Vagina (tissue), 2 donors: Measurements from ENCODE around the gene EIF4G1. TPM values are rescaled to one million over a fixed set of nuclear protein-coding genes. Genes with fewer than 3 reads are reported as not detected.
"Not testable (repeated sequence)": the region's sequence is repeated elsewhere in the genome, so short reads cannot be mapped to it uniquely, and the experiment has no call there.

Experiments used
- DNase-seq, 2 donors: peaks; one replicate each; pipeline ENCODE4 v3.0.0-alpha.2; 2017; ENCODE audit errors: extremely low spot score in 2 of 2
- H3K27ac ChIP-seq: fragments of 200-600 bp; sonication (generic); one replicate; pipeline ENCODE4 v1.5.1; 2019
- H3K27me3 ChIP-seq: fragments of 200-600 bp; sonication (generic); one replicate; pipeline ENCODE4 v1.5.1; 2019
- H3K36me3 ChIP-seq, 2 donors: fragments of 200-600 bp; sonication (generic); one replicate each; pipeline ENCODE4 v1.5.1; 2017 to 2019
- H3K4me1 ChIP-seq: fragments of 200-600 bp; sonication (generic); one replicate; pipeline ENCODE4 v1.5.1; 2019
- H3K4me3 ChIP-seq, 2 donors: fragments of 200-600 bp; sonication (generic); 1 replicate in 1 of 2; 2 replicates in 1 of 2; pipeline ENCODE4 v1.5.1; 2016 to 2019
- H3K9me3 ChIP-seq: fragments of 200-600 bp; sonication (generic); one replicate; pipeline ENCODE4 v1.5.1; 2019
- POLR2A ChIP-seq, 2 donors: fragments of 450-650 bp; IDR thresholded peaks; one replicate each; pipeline ENCODE4 v1.6.1; 2017; ENCODE audit warnings: antibody characterized with exemption in 2 of 2, mild to moderate bottlenecking in 2 of 2, moderate library complexity in 2 of 2
- POLR2AphosphoS5 ChIP-seq, 2 donors: sonication (generic); formaldehyde crosslinking; IDR thresholded peaks; one replicate each; pipeline ENCODE4 v1.9.0; 2017; ENCODE audit warnings: antibody characterized with exemption in 2 of 2, mild to moderate bottlenecking in 2 of 2, low read depth in 1 of 2; ENCODE audit not compliant: insufficient read depth in 1 of 2
- intact Hi-C: fragments of 100-400 bp; cut with DNase I; formaldehyde crosslinking; loops from one replicate; pipeline ENCODE4 v1.15.1; 2023
- total RNA-seq: library from RNA; depleted of rRNA; stranded (reverse); fragments of >200 nt; gene quantifications from one replicate; pipeline ENCODE4 v1.2.3, GENCODE V29; 2016
- TF ChIP-seq, protein P1 (sequence below), 3 experiments: fragments of 450-650 bp in 2 of 3; fragments of 200-600 bp in 1 of 3; sonication (generic) in 1 of 3; IDR thresholded peaks; one replicate each; pipeline ENCODE4 v1.5.1; 2017 to 2019; ENCODE audit warnings: antibody characterized with exemption in 3 of 3, mild to moderate bottlenecking in 2 of 3, moderate library complexity in 2 of 3

EIF4G1 gene
- total RNA-seq, 1 donor from 2014 or later = 207 TPM

- Histone ChIP-seq H3K27me3 (no peaks in the 10 kb centered on the region), H3K4me1 (peaks cover 48% of the 10 kb centered on the region), H3K27ac (peak within 1 kb of the TSS; percentile 97), H3K36me3 (peaks cover 0 to 27% of the 10 kb centered on the region in 2 donors), H3K4me3 (peak within 1 kb of the TSS; percentile 76 to 85), H3K9me3 (no peaks in the 10 kb centered on the region)
- DNase-seq = no peak
- no peak for TF ChIP-seq POLR2A (IDR thresholded peaks at IDR 0.05)
- TF ChIP-seq POLR2AphosphoS5 (IDR thresholded peaks at IDR 0.05; ENCODE audit: insufficient read depth in 1 of 2, low read depth in 1 of 2) = no peak
- TF ChIP-seq, protein P1, sequence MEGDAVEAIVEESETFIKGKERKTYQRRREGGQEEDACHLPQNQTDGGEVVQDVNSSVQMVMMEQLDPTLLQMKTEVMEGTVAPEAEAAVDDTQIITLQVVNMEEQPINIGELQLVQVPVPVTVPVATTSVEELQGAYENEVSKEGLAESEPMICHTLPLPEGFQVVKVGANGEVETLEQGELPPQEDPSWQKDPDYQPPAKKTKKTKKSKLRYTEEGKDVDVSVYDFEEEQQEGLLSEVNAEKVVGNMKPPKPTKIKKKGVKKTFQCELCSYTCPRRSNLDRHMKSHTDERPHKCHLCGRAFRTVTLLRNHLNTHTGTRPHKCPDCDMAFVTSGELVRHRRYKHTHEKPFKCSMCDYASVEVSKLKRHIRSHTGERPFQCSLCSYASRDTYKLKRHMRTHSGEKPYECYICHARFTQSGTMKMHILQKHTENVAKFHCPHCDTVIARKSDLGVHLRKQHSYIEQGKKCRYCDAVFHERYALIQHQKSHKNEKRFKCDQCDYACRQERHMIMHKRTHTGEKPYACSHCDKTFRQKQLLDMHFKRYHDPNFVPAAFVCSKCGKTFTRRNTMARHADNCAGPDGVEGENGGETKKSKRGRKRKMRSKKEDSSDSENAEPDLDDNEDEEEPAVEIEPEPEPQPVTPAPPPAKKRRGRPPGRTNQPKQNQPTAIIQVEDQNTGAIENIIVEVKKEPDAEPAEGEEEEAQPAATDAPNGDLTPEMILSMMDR (IDR thresholded peaks at IDR 0.05) = no peak
- intact Hi-C loops = loop anchor here (10.0 kb wide), 1 partner anchor 153 kb away; the partner anchor contains the start of gene ABCF3
These were observed 23.0 kb downstream of the EIF4G1 start, which contains the start of gene FAM131A for GRCh38 chr3:184337399-184337714. Gene FAM131A (plus strand): TSS chr3:184337600. CDS start chr3:184337631, 31 bp downstream.

- peak overlapping the region; percentile 97 for H3K27ac ChIP-seq
- peak overlapping the region in 1 of 2 donors; percentile 41 for H3K4me3 ChIP-seq
- H3K4me1 ChIP-seq = peaks cover 48% of the 10 kb centered on the region
These were observed 23.6 kb downstream of the EIF4G1 start for GRCh38 chr3:184337981-184338380.

GRCh38 chr3:184338511-184338945, 24.1 kb downstream of the EIF4G1 start:
- H3K27me3 ChIP-seq = no peaks in the 10 kb centered on the region
- H3K9me3 ChIP-seq = no peaks in the 10 kb centered on the region
- TF ChIP-seq, protein P1 (IDR thresholded peaks at IDR 0.05) = no peak
- TF ChIP-seq POLR2AphosphoS5 (IDR thresholded peaks at IDR 0.05; ENCODE audit: insufficient read depth in 1 of 2, low read depth in 1 of 2) = peak in 1 of 2 donors; percentile 80
- peaks cover 0 to 21% of the 10 kb centered on the region in 2 donors for H3K36me3 ChIP-seq
- peak overlapping the region; percentile 97 for H3K27ac ChIP-seq
- intact Hi-C loops = loop anchor here (1.0 to 10.0 kb wide), 2 partner anchors 24 to 154 kb away; partner anchors contain the start of genes ABCF3 and EIF4G1
- H3K4me1 ChIP-seq = peaks cover 48% of the 10 kb centered on the region
- H3K4me3 ChIP-seq = peak overlapping the region; percentile 14 to 41
- no peak for DNase-seq

More at GRCh38 chr3:184337981-184338380, 23.6 kb downstream of the EIF4G1 start:
- intact Hi-C loops = loop anchor here (1.0 to 10.0 kb wide), 2 partner anchors 24 to 153 kb away; partner anchors contain the start of genes ABCF3 and EIF4G1
- H3K9me3 ChIP-seq = no peaks in the 10 kb centered on the region
- DNase-seq = no peak
- peaks cover 0 to 26% of the 10 kb centered on the region in 2 donors for H3K36me3 ChIP-seq
- TF ChIP-seq POLR2A (IDR thresholded peaks at IDR 0.05) (no peak), POLR2AphosphoS5 (IDR thresholded peaks at IDR 0.05; ENCODE audit: insufficient read depth in 1 of 2, low read depth in 1 of 2) (no peak)
- TF ChIP-seq, protein P1 (IDR thresholded peaks at IDR 0.05) = no peak
- H3K27me3 ChIP-seq = no peaks in the 10 kb centered on the region

GRCh38 chr3:184339001-184339400, 24.6 kb downstream of the EIF4G1 start:
- intact Hi-C loops = loop anchor here (10.0 kb wide), 1 partner anchor 154 kb away; the partner anchor contains the start of gene ABCF3
- Histone ChIP-seq H3K27ac (peak overlapping the region; percentile 97), H3K4me1 (peaks cover 48% of the 10 kb centered on the region), H3K4me3 (peak overlapping the region; percentile 14 to 41), H3K9me3 (no peaks in the 10 kb centered on the region), H3K36me3 (peaks cover 0 to 16% of the 10 kb centered on the region in 2 donors), H3K27me3 (no peaks in the 10 kb centered on the region)
- TF ChIP-seq, protein P1 (IDR thresholded peaks at IDR 0.05) = no peak
- no peak for TF ChIP-seq POLR2AphosphoS5 (IDR thresholded peaks at IDR 0.05; ENCODE audit: insufficient read depth in 1 of 2, low read depth in 1 of 2)
- no peak for TF ChIP-seq POLR2A (IDR thresholded peaks at IDR 0.05)
- no peak for DNase-seq

DNA sequence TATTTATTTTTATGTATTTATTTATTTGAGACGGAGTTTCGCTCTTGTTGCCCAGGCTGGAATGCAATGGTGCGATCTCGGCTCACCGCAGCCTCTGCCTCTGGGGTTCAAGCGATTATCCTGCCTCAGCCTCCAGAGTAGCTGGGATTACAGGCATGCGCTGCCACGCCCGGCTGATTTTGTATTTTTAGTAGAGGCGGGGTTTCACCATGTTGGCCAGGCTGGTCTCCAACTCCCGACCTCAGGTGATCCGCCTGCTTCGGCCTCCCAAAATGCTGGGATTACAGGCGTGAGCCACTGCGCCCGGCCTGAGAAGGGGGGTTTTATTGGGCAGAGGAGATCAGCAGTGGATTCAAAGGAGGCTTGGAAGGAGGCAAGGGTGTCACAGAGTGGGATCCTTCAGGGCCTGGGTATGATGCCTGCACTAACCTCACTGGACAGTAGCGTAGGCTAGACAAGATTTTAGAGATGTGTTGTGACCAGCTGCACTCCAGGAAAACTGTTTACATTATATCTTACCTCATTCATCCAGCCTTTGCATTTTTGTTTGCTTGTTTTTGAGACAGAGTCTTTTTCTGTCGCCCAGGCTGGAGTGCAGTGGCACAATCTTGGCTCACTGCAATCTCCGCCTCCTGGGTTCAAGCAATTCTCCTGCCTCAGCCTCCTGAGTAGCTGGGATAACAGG, 25.2 kb downstream of the EIF4G1 start:
- not testable (repeated sequence) for H3K27ac ChIP-seq, H3K27me3 ChIP-seq, DNase-seq, H3K4me3 ChIP-seq, H3K9me3 ChIP-seq
- H3K36me3 ChIP-seq = peaks cover 0 to 14% of the 10 kb centered on the region in 2 donors
- intact Hi-C loops = loop anchor here (10.0 kb wide), 1 partner anchor 155 kb away; the partner anchor contains the start of gene ABCF3
- H3K4me1 ChIP-seq = peaks cover 48% of the 10 kb centered on the region
